Fibroblast of the aortic adventitia (primary cell): Measurements from ENCODE around the gene P3R3URF. TPM values are rescaled to one million over a fixed set of nuclear protein-coding genes. Genes with fewer than 3 reads are reported as not detected.
"Not testable (repeated sequence)": the region's sequence is repeated elsewhere in the genome, so short reads cannot be mapped to it uniquely, and the experiment has no call there.

ENCODE experiments used
- DNase-seq: peaks from one replicate; pipeline ENCODE4 v3.0.0-alpha.2; 2010; ENCODE audit warnings: low read depth
- H3K4me3 ChIP-seq: 2 replicates; pipeline ENCODE4 v1.5.1; 2011; ENCODE audit warnings: low read depth, mild to moderate bottlenecking, control low read depth, low read length, moderate library complexity
- CTCF ChIP-seq: IDR thresholded peaks from 2 replicates; pipeline ENCODE4 v1.5.1; 2011; ENCODE audit warnings: mild to moderate bottlenecking, low read length, control low read depth, inconsistent platforms; ENCODE audit not compliant: insufficient read depth
- total RNA-seq: library from RNA; depleted of rRNA; stranded (reverse); fragments of >200 nt; gene quantifications from 2 replicates; pipeline ENCODE4 v1.2.3, GENCODE V29; 2012; ENCODE audit warnings: low replicate concordance

The P3R3URF gene
- not detected in 2 replicates for total RNA-seq

GRCh38 chr1:46176211-46176865 is at the start of gene P3R3URF:
P3R3URF (minus strand) TSS chr1:46176488; CDS start chr1:46176471, 17 bp downstream.
- no peak for TF ChIP-seq CTCF
- DNase-seq = no peak
- no peak within 1 kb of the TSS for H3K4me3 ChIP-seq

- no peak for TF ChIP-seq CTCF
- no peak for DNase-seq
- no peak overlapping the region for H3K4me3 ChIP-seq
These were observed 48.7 kb upstream of the P3R3URF start for GRCh38 chr1:46224966-46225365.

GRCh38 chr1:46223472-46223943 is 47.2 kb upstream of the P3R3URF start:
- H3K4me3 ChIP-seq = no peak overlapping the region
- peak; percentile 91 for DNase-seq
- TF ChIP-seq CTCF = peak; percentile 92

GRCh38 chr1:46223055-46223454 is 46.8 kb upstream of the P3R3URF start:
- DNase-seq, H3K4me3 ChIP-seq: not testable (repeated sequence)

GRCh38 chr1:46221749-46222148 is 45.5 kb upstream of the P3R3URF start:
- no peak for DNase-seq
- H3K4me3 ChIP-seq = no peak overlapping the region
- TF ChIP-seq CTCF = no peak

GRCh38 chr1:46220808-46221207 is 44.5 kb upstream of the P3R3URF start:
- TF ChIP-seq CTCF = no peak
- DNase-seq = no peak
- H3K4me3 ChIP-seq = no peak overlapping the region

- H3K4me3 ChIP-seq = no peak overlapping the region
- DNase-seq = peak; percentile 11
- TF ChIP-seq CTCF = no peak
These were observed 43.5 kb upstream of the P3R3URF start for GRCh38 chr1:46219551-46220520.
